ENCODE measurements around the gene NTM. TPM values are rescaled to one million over a fixed set of nuclear protein-coding genes. Genes with fewer than 3 reads are reported as not detected.
"Not testable (repeated sequence)": the region's sequence is repeated elsewhere in the genome, so short reads cannot be mapped to it uniquely, and the experiment has no call there.

NTM gene
- 0.09 and 0.51 TPM in 2 replicates for total RNA-seq

GRCh38 chr11:131370090-131370751, at the start of gene NTM:
NTM (plus strand) TSS chr11:131370615.
- no peak for DNase-seq

GRCh38 chr11:131324921-131325570, 45.4 kb upstream of the NTM start:
- DNase-seq: no peak

- no peak for DNase-seq
Observed at GRCh38 chr11:131326829-131327228, 43.6 kb upstream of the NTM start.

DNA sequence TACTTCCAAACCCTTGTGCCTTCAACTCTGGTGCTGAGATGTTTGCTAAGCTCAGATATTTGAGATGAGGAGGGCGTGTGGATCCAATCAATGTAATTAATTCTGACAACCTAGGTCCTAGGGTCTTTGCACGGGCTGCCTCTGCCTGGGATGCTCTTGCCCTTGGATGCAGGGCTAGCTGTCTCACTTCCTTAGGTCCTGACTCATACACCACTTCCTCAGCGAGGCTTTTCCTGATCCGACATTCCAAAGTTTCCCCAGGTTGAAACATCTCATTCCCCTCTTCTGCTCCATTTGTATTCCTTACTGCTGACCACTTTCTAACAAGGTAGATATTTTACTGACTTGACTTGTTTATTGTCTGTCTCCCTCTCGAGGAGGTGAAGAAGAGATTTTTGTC, 43.0 kb upstream of the NTM start:
- DNase-seq: no peak

DNA sequence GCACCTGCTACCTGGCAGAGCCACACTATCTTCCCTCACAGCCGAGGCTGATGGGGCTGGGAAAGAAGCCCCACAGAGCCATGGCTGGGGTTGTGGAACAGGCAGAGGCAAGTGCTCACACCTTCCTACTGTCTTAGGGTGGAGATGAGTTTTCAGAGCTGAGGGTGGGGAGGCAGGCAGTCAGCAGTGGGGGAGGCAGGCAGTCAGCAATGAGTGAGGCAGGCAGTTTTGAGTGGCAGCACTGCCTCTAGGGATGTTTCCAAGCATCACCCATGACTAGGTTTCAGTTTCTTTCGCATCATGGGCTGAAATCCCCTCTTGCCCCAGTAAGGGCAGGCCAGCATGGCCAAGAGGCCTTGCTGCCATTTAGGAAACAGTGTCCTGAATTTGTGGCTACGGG, 41.6 kb upstream of the NTM start:
- DNase-seq: no peak

DNA sequence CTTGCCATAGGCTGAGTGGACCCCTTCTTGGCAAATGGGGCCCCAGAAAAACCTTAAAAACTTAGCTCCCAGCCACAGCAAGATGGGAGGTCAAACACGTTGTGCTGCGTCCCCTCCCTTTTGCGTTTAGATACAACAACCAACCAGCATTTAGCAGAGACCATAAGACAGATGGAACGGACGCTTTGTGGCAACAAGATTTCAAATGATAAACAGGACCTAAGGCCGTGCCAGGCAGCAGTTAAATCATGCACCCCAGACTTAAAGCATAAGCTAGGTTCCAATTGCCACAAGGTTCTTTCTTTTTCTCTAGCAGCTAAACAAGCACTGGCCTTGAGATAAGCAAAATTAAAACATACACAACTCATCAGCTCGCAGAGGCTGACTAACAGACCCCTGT, 39.4 kb upstream of the NTM start:
- DNase-seq: no peak

DNA sequence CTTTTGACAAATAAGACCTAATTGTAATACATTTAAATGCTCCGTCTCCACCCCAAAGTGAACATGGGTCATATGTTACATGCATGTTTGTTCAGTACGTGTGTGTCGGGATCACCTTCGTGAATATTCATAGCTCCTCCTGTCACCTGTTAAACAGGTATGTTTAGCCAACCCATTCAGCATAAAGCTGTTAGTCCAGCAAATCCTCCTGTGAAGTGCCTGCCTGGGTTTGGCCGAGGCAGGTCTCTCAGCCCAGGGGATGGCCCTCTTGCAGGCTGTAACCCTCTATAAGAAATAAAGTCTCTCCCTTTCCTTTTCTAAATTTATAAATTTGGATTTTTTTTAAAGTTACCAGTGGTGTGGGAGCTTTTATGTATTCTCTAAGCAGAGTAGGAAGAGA, 38.9 kb upstream of the NTM start:
- DNase-seq: no peak

GRCh38 chr11:131334601-131335000, 35.8 kb upstream of the NTM start:
- no peak for DNase-seq

DNA sequence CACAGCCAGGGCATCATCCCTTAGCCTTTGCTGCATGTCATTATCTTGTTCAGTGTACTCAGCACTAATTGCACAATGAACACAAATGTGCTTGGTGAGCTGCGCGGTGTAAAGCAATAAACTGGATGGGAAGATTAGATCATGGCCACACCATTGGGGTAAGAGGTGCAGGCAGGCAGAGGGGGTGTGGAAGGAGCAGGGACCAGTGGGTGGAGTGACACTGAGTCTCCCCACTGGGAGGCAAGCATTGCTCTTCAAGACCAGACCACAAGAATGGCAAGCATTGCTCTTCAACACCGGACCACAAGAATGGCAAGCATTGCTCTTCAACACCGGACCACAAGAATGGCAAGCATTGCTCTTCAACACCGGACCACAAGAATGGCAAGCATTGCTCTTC, 28.5 kb upstream of the NTM start:
- not testable (repeated sequence) for DNase-seq

- DNase-seq: not testable (repeated sequence)
Observed at GRCh38 chr11:131342442-131342841, 28.0 kb upstream of the NTM start.

DNA sequence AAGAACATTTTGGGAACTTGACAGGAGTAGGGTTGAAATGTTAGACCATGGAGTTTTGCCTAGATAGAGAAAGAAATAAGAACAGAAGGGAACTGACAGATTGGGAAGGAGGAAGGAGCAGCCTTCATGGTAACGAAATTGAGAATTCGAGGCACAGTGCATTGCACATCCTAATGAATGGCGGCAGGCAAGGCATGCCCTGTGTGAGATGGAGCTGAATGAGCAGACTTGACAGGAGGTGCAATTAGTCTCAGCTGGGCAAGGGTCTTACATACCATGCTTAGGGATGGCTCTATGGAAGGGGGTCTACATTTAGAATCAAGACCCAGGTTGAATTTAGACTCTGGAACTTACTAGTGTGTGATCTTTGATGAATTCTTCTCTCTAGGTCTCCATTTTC, 25.0 kb upstream of the NTM start:
- no peak for DNase-seq

DNA sequence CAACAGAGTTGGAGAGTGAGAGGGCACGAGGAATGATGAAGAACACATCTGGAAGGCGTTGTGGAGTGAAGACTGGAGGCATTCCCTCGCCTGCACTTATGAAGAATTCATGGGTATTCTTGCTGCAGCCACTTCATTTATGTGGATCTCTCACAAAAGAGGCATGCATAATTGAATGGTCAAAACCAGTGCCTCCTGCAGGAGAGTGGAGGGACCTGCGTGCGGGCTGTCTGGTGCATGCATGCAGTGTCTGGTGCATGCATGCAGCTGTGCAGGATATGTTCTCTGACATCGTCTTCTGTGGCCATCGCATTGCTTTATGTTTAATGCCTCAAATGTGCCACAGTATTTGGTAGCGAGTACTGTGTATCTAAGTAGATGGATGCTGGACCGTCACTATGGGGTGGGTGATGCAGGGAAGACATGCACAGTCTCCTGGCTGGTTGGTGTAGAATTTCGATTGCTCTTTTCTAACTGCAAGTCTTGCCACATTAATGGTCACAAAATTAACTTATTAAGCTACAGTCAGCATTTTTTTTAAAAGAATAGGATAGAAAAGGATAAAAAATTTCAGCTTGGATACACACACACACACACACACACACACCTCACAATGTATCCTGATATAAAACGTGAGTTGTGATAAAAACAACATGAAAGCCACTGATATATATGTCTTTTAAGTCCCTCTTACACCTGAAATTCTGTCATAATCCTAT, 20.9 kb upstream of the NTM start:
- DNase-seq: no peak

DNA sequence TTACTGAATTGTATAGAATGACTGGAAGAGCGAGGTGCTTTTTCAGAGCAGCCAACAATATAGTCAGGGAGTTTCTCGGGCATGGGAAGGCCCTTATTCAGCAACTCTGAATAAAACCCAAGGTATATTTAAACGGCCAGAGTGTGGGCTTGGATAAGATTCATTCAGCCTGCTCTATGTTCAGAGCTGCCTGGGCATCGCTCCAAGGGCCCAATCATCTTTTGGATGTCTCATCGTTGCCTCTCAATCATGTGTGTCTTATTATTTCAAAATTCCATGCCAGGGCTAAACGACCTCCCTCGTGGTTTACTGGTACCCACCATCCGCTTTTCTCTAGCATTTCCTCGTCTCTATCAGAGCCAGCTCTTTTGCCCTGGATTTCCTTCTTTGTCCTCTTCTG, 19.5 kb upstream of the NTM start:
- DNase-seq: no peak

GRCh38 chr11:131351848-131352247, 18.6 kb upstream of the NTM start:
- no peak for DNase-seq

DNA sequence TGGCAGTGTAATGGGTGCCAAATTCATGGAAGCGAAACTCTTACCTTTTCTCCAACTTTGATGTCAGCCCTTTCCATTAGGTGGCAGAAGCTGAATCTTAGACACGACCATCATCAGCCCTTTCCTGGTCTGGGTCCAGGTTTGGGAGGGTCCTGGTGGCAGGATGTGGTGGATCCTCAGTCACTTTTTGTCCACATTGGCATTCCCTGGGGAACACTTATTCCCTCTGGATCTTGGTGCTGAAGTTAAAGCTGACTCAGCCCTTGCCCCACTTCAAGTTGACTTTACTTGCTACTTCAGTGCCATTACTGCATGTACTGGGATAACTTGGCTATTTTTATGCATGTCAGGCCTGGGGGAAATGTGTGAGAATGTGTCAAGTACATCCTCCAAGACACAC, 16.6 kb upstream of the NTM start:
- DNase-seq: no peak

DNA sequence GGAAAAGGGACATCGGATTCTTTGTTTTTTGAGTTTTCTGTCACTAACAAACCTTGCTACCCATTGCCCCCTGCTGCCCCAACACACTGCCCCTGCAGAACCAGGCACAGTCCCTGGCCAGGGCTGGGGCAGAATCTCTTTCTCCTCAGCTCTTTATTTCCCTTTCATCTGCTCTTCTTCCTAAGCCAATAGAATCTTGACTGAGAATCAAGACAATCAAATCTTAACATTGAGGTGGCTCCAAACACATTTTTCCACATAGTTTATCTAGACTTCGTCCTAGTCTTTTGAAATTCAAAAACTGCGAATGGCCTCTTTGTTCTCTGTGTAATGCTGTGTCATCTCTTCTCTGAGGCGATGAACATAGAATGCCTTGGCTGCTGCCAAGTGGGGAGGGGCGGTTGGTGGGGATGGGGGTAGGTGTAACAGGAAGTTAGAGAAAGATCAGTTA, 16.1 kb upstream of the NTM start:
- DNase-seq: no peak

DNA sequence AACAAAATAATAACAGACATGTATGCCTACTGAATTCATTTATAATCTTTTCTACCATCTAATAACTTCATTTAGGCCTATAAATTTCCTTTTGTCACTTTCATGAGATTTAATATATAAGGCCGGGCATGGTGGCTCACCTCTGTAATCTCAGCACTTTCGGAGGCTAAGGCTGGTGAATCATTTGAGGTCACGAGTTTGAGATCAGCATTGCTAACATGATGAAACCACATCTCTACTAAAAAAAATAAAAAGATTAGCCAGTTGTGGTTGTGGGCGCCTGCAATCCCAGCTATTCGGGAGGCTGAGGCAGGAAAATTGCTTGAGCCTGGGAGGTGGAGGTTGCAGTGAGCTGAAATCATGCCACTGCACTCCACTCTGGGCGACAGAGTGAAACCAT, 14.2 kb upstream of the NTM start:
- DNase-seq: no peak

- DNase-seq: no peak
Observed at GRCh38 chr11:131365329-131365930, 5.0 kb upstream of the NTM start.

GRCh38 chr11:131370901-131371790, 731 bp downstream of the NTM start:
- no peak for DNase-seq

DNA sequence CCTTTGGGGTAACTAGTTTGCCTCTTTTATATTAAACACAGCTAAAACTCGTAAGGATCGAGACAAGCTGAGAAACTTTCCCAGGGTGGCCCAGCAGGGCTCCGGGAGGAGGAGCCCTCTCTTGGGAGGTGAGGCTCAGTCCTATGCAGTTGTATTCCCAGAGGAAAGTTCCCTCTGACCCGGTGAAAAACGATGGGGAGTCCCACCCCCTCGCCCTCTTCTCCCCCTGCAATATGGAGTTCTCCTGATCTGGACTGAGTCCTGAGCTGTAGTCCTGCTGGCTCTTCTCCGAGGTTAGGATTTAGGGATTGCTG, 1.3 kb downstream of the NTM start:
- DNase-seq: no peak

GRCh38 chr11:131372234-131372962, 2.0 kb downstream of the NTM start:
- DNase-seq: no peak

All from dermis blood vessel endothelial cell (primary cell).